H1 (cell line): ENCODE results near the gene PTGDS. TPM values are rescaled to one million over a fixed set of nuclear protein-coding genes. Genes with fewer than 3 reads are reported as not detected.
A peak's percentile ranks its signal among the peaks of the same experiment; 100 is the strongest.

ENCODE experiments used
- CTCF ChIA-PET: fragments of 300-600 bp; sonication (Branson Sonifier 250); formaldehyde crosslinking; loops from one replicate; lab custom pipeline; 2021; ENCODE audit not compliant: partially characterized antibody; lab: Charles Lee
- POLR2A ChIA-PET: fragments of 300-600 bp; sonication (Branson Sonifier 250); formaldehyde crosslinking; loops from one replicate; lab custom pipeline; 2021; ENCODE audit warnings: inconsistent platforms; ENCODE audit not compliant: partially characterized antibody; lab: Charles Lee
- DNase-seq, 2 experiments: peaks; one replicate each; pipeline versions ENCODE4 v3.0.0 to v3.0.0-alpha.2; 2010 to 2022; ENCODE audit warnings: low spot score in 2 of 2, low read depth in 1 of 2, mixed read lengths in 1 of 2
- FAIRE-seq: peaks from 2 replicates; lab custom pipeline; 2011; peaks lifted over from hg19 to GRCh38; lab: Jason Lieb, UNC
- H2AFZ ChIP-seq: 2 replicates; pipeline ENCODE4 v1.8.1; 2012; ENCODE audit warnings: low read length, inconsistent platforms
- H2AK5ac ChIP-seq: 2 replicates; pipeline ENCODE4 v1.6.1; 2013; ENCODE audit warnings: low read depth, low read length
- H2BK120ac ChIP-seq: replicated peaks from 2 replicates; pipeline ENCODE3; 2013; ENCODE audit warnings: low read depth, low read length, inconsistent platforms
- H2BK12ac ChIP-seq: 2 replicates; pipeline ENCODE4 v1.6.1; 2013; ENCODE audit warnings: low read depth, low read length
- H2BK15ac ChIP-seq: 2 replicates; pipeline ENCODE4 v1.6.1; 2013; ENCODE audit warnings: low read length
- H2BK20ac ChIP-seq: 2 replicates; pipeline ENCODE4 v1.6.1; 2013; ENCODE audit warnings: low read length
- H2BK5ac ChIP-seq: 2 replicates; pipeline ENCODE4 v1.6.1; 2013; ENCODE audit warnings: low read depth, low read length
- H3K14ac ChIP-seq: 2 replicates; pipeline ENCODE4 v1.6.1; 2013; ENCODE audit warnings: inconsistent platforms; ENCODE audit not compliant: insufficient read length
- H3K18ac ChIP-seq: 2 replicates; pipeline ENCODE4 v1.6.1; 2013; ENCODE audit warnings: low read length; ENCODE audit errors: extremely low read depth
- H3K23ac ChIP-seq: 2 replicates; pipeline ENCODE4 v1.6.1; 2013; ENCODE audit warnings: inconsistent platforms; ENCODE audit not compliant: insufficient read length
- H3K23me2 ChIP-seq: 2 replicates; pipeline ENCODE4 v1.6.1; 2013; ENCODE audit warnings: low read depth, low read length
- H3K27ac ChIP-seq: 2 replicates; pipeline ENCODE4 v1.6.1; 2011; ENCODE audit warnings: low read depth, low read length, inconsistent platforms
- H3K27me3 ChIP-seq, 4 experiments: replicated peaks in 1 of 4; 1 replicate in 1 of 4; 2 replicates in 3 of 4; pipeline versions ENCODE4 v1.6.1 to v1.8.1; 2011 to 2013; ENCODE audit warnings: low read length in 3 of 4, mild to moderate bottlenecking in 3 of 4, inconsistent platforms in 2 of 4, mixed read lengths in 2 of 4, moderate library complexity in 1 of 4; ENCODE audit not compliant: control insufficient read depth in 3 of 4, insufficient read depth in 3 of 4; ENCODE audit errors: extremely low read depth in 1 of 4
- H3K36me3 ChIP-seq, 4 experiments: 2 replicates each; pipeline versions ENCODE4 v1.6.1 to v1.8.1; 2011 to 2013; ENCODE audit warnings: mild to moderate bottlenecking in 4 of 4, low read length in 3 of 4, moderate library complexity in 2 of 4, control low read depth in 1 of 4, inconsistent platforms in 1 of 4; ENCODE audit not compliant: insufficient read depth in 4 of 4, control insufficient read depth in 2 of 4
- H3K4ac ChIP-seq: replicated peaks from 2 replicates; pipeline ENCODE3; 2013; ENCODE audit warnings: low read length, low read depth, mixed read lengths, inconsistent platforms; ENCODE audit not compliant: insufficient read length
- H3K4me1 ChIP-seq, 4 experiments: replicated peaks in 1 of 4; 1 replicate in 1 of 4; 2 replicates in 3 of 4; pipeline versions ENCODE4 v1.6.1 to v1.8.1; 2011 to 2013; ENCODE audit warnings: low read length in 3 of 4, inconsistent platforms in 2 of 4, mixed read lengths in 1 of 4; ENCODE audit not compliant: insufficient read depth in 4 of 4, control insufficient read depth in 3 of 4
- H3K4me2 ChIP-seq, 2 experiments: 2 replicates each; pipeline versions ENCODE4 v1.6.1 to v1.8.1; 2011 to 2013; ENCODE audit warnings: low read depth in 2 of 2, low read length in 2 of 2, control low read depth in 1 of 2, inconsistent platforms in 1 of 2, mild to moderate bottlenecking in 1 of 2; ENCODE audit not compliant: insufficient read depth in 1 of 2
- H3K4me3 ChIP-seq, 4 experiments: fragments of 200-600, 300-600 bp in 1 of 4; sonication (generic), shearing (Covaris generic), sonication (Bioruptor Twin) in 1 of 4; 2 replicates each; pipeline versions ENCODE4 v1.5.1 to v1.8.1; 2011 to 2016; ENCODE audit warnings: low read length in 4 of 4, low read depth in 3 of 4, control low read depth in 2 of 4, inconsistent platforms in 2 of 4, mild to moderate bottlenecking in 2 of 4, mixed read lengths in 1 of 4, moderate library complexity in 1 of 4; ENCODE audit not compliant: insufficient read depth in 2 of 4; ENCODE audit errors: extremely low read depth in 1 of 4
- H3K56ac ChIP-seq: replicated peaks from 2 replicates; pipeline ENCODE3; 2013; ENCODE audit warnings: low read depth, mild to moderate bottlenecking, mixed read lengths, low read length, inconsistent platforms; ENCODE audit not compliant: insufficient read length
- H3K79me1 ChIP-seq: 2 replicates; pipeline ENCODE4 v1.6.1; 2013; ENCODE audit warnings: low read depth, low read length, control low read depth
- H3K79me2 ChIP-seq, 2 experiments: 2 replicates each; pipeline versions ENCODE4 v1.6.1 to v1.8.1; 2012 to 2013; ENCODE audit warnings: low read length in 2 of 2, mild to moderate bottlenecking in 2 of 2, inconsistent platforms in 1 of 2; ENCODE audit not compliant: insufficient read depth in 2 of 2, control insufficient read depth in 1 of 2
- H3K9ac ChIP-seq, 4 experiments: replicated peaks in 1 of 4; 1 replicate in 1 of 4; 2 replicates in 3 of 4; pipeline versions ENCODE4 v1.6.1 to v1.8.1; 2011 to 2013; ENCODE audit warnings: low read depth in 3 of 4, low read length in 3 of 4, control low read depth in 2 of 4, mild to moderate bottlenecking in 2 of 4, moderate library complexity in 2 of 4, inconsistent platforms in 1 of 4; ENCODE audit errors: extremely low read depth in 1 of 4
- H3K9me3 ChIP-seq, 2 experiments: 2 replicates each; pipeline versions ENCODE4 v1.6.1 to v1.8.1; 2012 to 2013; ENCODE audit warnings: mild to moderate bottlenecking in 2 of 2, moderate library complexity in 2 of 2, control low read depth in 1 of 2, inconsistent platforms in 1 of 2, low read depth in 1 of 2, low read length in 1 of 2, mixed read lengths in 1 of 2; ENCODE audit not compliant: insufficient read depth in 2 of 2
- H4K20me1 ChIP-seq, 2 experiments: replicated peaks in 1 of 2; 2 replicates each; pipeline versions ENCODE3 to v1.8.1; 2011 to 2013; ENCODE audit warnings: inconsistent platforms in 2 of 2, low read length in 2 of 2, mild to moderate bottlenecking in 1 of 2; ENCODE audit not compliant: insufficient read depth in 2 of 2, control insufficient read depth in 1 of 2
- H4K5ac ChIP-seq: 2 replicates; pipeline ENCODE4 v1.6.1; 2013; ENCODE audit warnings: low read length, low read depth, mixed read lengths, inconsistent platforms; ENCODE audit not compliant: insufficient read length
- H4K8ac ChIP-seq: 2 replicates; pipeline ENCODE4 v1.8.0; 2013; ENCODE audit warnings: mild to moderate bottlenecking, moderate library complexity, low read length, inconsistent platforms; ENCODE audit not compliant: insufficient read depth; ENCODE audit errors: extremely low read depth
- H4K91ac ChIP-seq: replicated peaks from 2 replicates; pipeline ENCODE3; 2013; ENCODE audit warnings: low read length, mixed read lengths, inconsistent platforms; ENCODE audit not compliant: insufficient read length
- CTCF ChIP-seq, 3 experiments: IDR thresholded peaks; 1 replicate in 2 of 3; 2 replicates in 1 of 3; pipeline versions ENCODE4 v1.5.1 to v1.6.1; 2011; ENCODE audit warnings: low read length in 3 of 3, mild to moderate bottlenecking in 3 of 3, inconsistent platforms in 2 of 3, low read depth in 1 of 3, moderate library complexity in 1 of 3; ENCODE audit not compliant: insufficient read depth in 1 of 3; ENCODE audit errors: control extremely low read depth in 1 of 3
- E2F6 ChIP-seq: IDR thresholded peaks from 2 replicates; pipeline ENCODE4 v1.6.1; 2012; ENCODE audit warnings: inconsistent platforms
- EGR1 ChIP-seq: IDR thresholded peaks from 2 replicates; pipeline ENCODE4 v1.6.1; 2011; ENCODE audit warnings: low read depth, low read length, borderline replicate concordance
- EZH2 ChIP-seq: fragments of 200-600 bp; sonication (generic); IDR thresholded peaks from 2 replicates; pipeline ENCODE4 v1.7.1; 2012; ENCODE audit warnings: low read depth, mild to moderate bottlenecking, moderate library complexity, low read length, inconsistent platforms; ENCODE audit not compliant: severe bottlenecking
- KDM4A ChIP-seq: IDR thresholded peaks from one replicate; pipeline ENCODE4 v1.7.1; 2012; ENCODE audit warnings: low read depth, mild to moderate bottlenecking, moderate library complexity, low read length, inconsistent platforms; ENCODE audit not compliant: severe bottlenecking
- POU5F1 ChIP-seq: IDR thresholded peaks from 2 replicates; pipeline ENCODE4 v1.6.1; 2011; ENCODE audit warnings: low read depth, mild to moderate bottlenecking, low read length, moderate library complexity
- TCF12 ChIP-seq: IDR thresholded peaks from 2 replicates; pipeline ENCODE4 v1.6.1; 2011; ENCODE audit warnings: low read depth, mild to moderate bottlenecking, low read length
- TEAD4 ChIP-seq: IDR thresholded peaks from 2 replicates; pipeline ENCODE4 v1.6.1; 2012; ENCODE audit warnings: low read depth, low read length, inconsistent platforms, mixed read lengths
- ZNF274 ChIP-seq: IDR thresholded peaks from 2 replicates; pipeline ENCODE4 v1.7.0; 2012; ENCODE audit warnings: low read length, borderline replicate concordance; ENCODE audit errors: extremely low read depth
- WGBS, 2 experiments: shearing (Covaris generic) in 1 of 2; methylation state at CpG; one replicate each; pipeline versions ENCODE4 v1.1.6 to v1.1.7; 2013 to 2015; ENCODE audit warnings: low lambda C conversion rate in 2 of 2, mixed read lengths in 2 of 2, inconsistent platforms in 1 of 2, low coverage in 1 of 2, missing lambda C conversion rate in 1 of 2; ENCODE audit not compliant: insufficient replicate concordance in 2 of 2, insufficient coverage in 1 of 2, insufficient read length in 1 of 2; ENCODE audit errors: extremely low coverage in 1 of 2, missing lambda C conversion rate in 1 of 2; 5-methylcytosine and 5-hydroxymethylcytosine counted together
- polyA plus RNA-seq, 7 experiments: library from polyadenylated mRNA; depleted of rRNA in 3 of 7; stranded (reverse) in 5 of 7; unstranded in 2 of 7; fragments of >200 nt in 5 of 7; fragments of 200-250 nt in 2 of 7; gene quantifications; 1 replicate in 5 of 7; 2 replicates in 1 of 7; 4 replicates in 1 of 7; pipeline versions ENCODE4 v1.2.1 to v1.2.3, GENCODE V29; 2011 to 2013; ENCODE audit warnings: missing spikeins in 2 of 7, mixed read lengths in 2 of 7
- total RNA-seq: library from RNA; stranded (reverse); fragmentation: NEBNext Ultra II Directional; extraction: Animal tissue kit (Norgen Biotek cat#: 25700); gene quantifications from 2 replicates; pipeline ENCODE4 v1.2.1, GENCODE V29; 2021

PTGDS gene
- total and polyA plus RNA-seq, 2 of the 8 experiments (the other 6 are each of a cell fraction or from before 2014, with no cell fraction given) = 1.7 to 2.3 TPM

- no peak overlapping the region for H4K8ac ChIP-seq
- no peaks in the 10 kb centered on the region for H3K79me1 ChIP-seq
- H3K36me3 ChIP-seq = no peaks in the 10 kb centered on the region
- H3K9me3 ChIP-seq = no peaks in the 10 kb centered on the region
- H3K27me3 ChIP-seq = peaks cover 13 to 39% (median 35%) of the 10 kb centered on the region in 4 experiments
- ChIA-PET CTCF (interaction anchor here (0.9 to 2.2 kb wide), 9 partner anchors 11 to 141 kb away, joined by 3 to 9 read pairs (median 4); partner anchors contain the start of gene SAPCD2), POLR2A (interaction anchor here (0.5 to 1.1 kb wide), 2 partner anchors 11 to 152 kb away, joined by 3 to 4 read pairs; partner anchors contain the start of gene CLIC3)
- H2BK5ac ChIP-seq = no peak overlapping the region
- no peak overlapping the region for H4K5ac ChIP-seq
- peaks cover 0 to 1% of the 10 kb centered on the region in 2 experiments for H4K20me1 ChIP-seq
- no peaks in the 10 kb centered on the region for H3K79me2 ChIP-seq
- FAIRE-seq (no peak), DNase-seq (peak in 1 of 2 experiments; percentile 70)
- H3K56ac ChIP-seq = no peak overlapping the region
- H2BK120ac ChIP-seq = no peak overlapping the region
- peak overlapping the region; percentile 21 to 68 (median 44) for H3K4me3 ChIP-seq
- H2BK12ac ChIP-seq = no peak overlapping the region
- no peak overlapping the region for H3K4ac ChIP-seq
- peak overlapping the region; percentile 69 to 87 for H3K4me2 ChIP-seq
- peaks cover 12% of the 10 kb centered on the region; the same call in 1 of the 2 replicates for H3K23me2 ChIP-seq
- no peak overlapping the region for H3K14ac ChIP-seq
- no peak overlapping the region for H3K9ac ChIP-seq
- H3K18ac ChIP-seq = no peak overlapping the region; the same call in 1 of the 2 replicates
- WGBS, 2 experiments = 5% methylated on average over 26 of the region's 48 CpGs; no CpG with 5 or more reads in 1 of the 2 experiments
- H3K4me1 ChIP-seq = peaks cover 0 to 4% (median 2%) of the 10 kb centered on the region in 4 experiments; a peak in 2 of 7 replicates
- no peak overlapping the region for H4K91ac ChIP-seq
- no peak overlapping the region for H2AFZ ChIP-seq
- H3K23ac ChIP-seq = no peak overlapping the region
- no peak overlapping the region for H3K27ac ChIP-seq
- H2BK20ac ChIP-seq = no peak overlapping the region
- H2AK5ac ChIP-seq = no peak overlapping the region
- no peak overlapping the region for H2BK15ac ChIP-seq
- TF ChIP-seq TCF12 (no peak), POU5F1 (no peak), CTCF (IDR thresholded peaks at IDR 0.05; ENCODE audit: control extremely low read depth in 1 of 3, insufficient read depth in 1 of 3, low read depth in 1 of 3, low read length in 3 of 3) (no peak), EZH2 (peak; percentile 64), ZNF274 (no peak), E2F6 (no peak), TEAD4 (no peak), EGR1 (no peak), KDM4A (no peak)
Observed at GRCh38 chr9:136985027-136985602, 7.8 kb downstream of the PTGDS start.
